ENCODE measurements around the gene LRRC45.

LRRC45 gene

DNA sequence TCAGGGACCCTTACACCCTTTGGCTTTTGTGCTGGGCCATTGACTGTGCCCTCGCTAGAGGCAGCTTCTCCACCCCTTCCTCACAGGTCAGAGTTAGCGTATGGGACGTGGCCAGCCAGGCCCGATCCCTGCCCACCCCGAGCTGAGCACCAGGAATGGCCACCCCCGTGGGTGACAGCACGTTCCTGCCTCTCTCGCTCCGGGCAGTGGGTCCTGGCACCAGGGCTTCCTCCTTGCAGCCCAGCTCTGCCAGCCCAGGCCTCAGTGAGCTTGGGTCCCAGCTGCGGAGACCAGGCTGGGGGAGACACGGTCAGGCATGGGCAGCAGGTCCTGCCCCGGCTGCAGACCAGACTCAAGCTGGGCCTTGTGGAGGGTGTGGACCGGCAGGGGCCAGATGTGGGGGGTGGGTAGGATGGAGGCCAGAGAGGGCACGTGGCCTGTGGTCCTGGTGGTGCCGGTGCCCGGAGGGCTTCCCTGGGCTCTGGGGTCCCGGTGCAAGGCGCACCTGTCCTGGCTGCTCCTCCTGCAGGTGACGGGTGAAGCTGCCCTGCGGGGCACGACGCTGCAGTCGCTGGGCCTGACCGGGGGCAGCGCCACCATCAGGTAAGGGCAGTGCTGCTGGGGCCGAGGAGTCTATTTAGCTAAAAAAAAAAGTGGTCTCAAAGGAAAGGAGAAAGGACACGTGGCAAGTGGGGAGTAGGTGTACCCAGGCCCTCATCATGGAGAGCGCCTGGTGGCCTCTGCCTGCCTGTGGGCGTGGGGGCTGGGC, 27.5 kb upstream of the LRRC45 start:
- TF ChIP-seq, protein P1, sequence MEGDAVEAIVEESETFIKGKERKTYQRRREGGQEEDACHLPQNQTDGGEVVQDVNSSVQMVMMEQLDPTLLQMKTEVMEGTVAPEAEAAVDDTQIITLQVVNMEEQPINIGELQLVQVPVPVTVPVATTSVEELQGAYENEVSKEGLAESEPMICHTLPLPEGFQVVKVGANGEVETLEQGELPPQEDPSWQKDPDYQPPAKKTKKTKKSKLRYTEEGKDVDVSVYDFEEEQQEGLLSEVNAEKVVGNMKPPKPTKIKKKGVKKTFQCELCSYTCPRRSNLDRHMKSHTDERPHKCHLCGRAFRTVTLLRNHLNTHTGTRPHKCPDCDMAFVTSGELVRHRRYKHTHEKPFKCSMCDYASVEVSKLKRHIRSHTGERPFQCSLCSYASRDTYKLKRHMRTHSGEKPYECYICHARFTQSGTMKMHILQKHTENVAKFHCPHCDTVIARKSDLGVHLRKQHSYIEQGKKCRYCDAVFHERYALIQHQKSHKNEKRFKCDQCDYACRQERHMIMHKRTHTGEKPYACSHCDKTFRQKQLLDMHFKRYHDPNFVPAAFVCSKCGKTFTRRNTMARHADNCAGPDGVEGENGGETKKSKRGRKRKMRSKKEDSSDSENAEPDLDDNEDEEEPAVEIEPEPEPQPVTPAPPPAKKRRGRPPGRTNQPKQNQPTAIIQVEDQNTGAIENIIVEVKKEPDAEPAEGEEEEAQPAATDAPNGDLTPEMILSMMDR (IDR thresholded peaks at IDR 0.05; ENCODE audit: borderline replicate concordance, insufficient read depth, low read depth, low read length): no peak
- no peak overlapping the region for H3K4me3 ChIP-seq (ENCODE audit: low read depth, low read length)

DNA sequence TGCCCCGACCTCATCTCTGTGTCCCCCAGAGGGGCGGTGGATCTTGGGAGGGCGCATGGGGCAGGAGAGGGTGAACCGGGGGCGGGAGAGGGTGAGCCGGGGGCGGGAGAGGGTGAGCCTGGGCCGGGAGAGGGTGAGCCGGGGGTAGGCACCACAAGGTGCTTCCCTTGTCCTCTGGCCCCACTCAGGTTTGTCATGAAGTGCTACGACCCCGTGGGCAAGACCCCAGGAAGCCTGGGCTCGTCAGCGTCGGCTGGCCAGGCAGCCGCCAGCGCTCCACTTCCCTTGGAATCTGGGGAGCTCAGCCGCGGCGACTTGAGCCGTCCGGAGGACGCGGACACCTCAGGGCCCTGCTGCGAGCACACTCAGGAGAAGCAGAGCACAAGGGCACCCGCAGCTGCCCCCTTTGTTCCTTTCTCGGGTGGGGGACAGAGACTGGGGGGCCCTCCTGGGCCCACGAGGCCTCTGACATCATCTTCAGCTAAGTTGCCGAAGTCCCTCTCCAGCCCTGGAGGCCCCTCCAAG, 26.8 kb upstream of the LRRC45 start:
- TF ChIP-seq, protein P1 (IDR thresholded peaks at IDR 0.05; ENCODE audit: borderline replicate concordance, insufficient read depth, low read depth, low read length): no peak
- no peak overlapping the region for H3K4me3 ChIP-seq (ENCODE audit: low read depth, low read length)

DNA sequence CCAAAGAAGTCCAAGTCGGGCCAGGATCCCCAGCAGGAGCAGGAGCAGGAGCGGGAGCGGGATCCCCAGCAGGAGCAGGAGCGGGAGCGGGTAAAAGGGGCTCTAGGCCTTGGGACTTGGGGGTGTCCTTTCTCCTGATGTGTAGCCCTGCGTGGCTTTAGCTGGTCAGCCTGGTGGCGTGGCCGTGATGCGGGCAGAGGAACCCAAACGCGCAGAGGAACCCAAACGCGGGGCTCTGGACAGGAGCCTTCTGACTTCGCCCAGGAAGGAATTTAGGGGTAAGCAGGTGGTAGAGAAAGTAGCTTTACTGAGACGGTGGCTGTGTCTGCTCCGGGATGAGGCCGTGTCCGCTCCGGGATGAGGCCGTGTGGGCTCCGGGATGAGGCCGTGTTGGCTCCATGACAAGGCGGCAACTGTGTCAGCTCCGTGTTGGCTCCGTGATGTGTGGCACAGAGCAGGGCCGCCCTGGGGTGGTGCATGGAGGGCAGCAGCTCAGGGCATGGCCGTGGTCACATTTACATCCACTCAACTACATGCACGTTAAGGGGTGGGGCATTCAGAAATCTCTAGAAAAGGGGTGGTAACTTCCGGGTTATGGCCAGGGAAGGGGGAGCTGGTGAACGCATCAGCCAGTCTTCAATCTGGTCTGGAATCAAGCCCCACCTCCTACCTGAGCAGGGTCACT, 26.2 kb upstream of the LRRC45 start:
- H3K4me3 ChIP-seq (ENCODE audit: low read depth, low read length): no peak overlapping the region
- TF ChIP-seq, protein P1 (IDR thresholded peaks at IDR 0.05; ENCODE audit: borderline replicate concordance, insufficient read depth, low read depth, low read length): no peak

DNA sequence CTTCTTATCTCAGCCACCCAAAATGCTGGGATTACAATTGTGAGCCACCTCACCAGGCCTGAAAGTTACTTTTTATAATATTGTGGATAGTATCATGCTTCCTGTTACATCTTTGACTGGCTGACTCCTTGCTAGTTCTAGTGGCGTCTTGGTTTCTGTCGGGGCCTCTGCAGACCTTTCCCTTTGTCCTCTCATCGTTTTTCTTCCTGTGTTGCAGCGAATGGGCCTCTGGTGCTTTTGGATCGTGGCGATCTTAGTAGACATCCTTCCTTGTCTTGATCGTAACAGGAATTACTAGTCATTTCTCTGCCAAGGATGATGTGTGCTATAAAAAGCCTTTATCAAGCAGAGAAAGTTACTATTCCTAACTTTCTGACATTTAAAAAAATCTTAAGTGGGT, 24.9 kb upstream of the LRRC45 start:
- H3K4me3 ChIP-seq (ENCODE audit: low read depth, low read length): no peak overlapping the region
- TF ChIP-seq, protein P1 (IDR thresholded peaks at IDR 0.05; ENCODE audit: borderline replicate concordance, insufficient read depth, low read depth, low read length): no peak

DNA sequence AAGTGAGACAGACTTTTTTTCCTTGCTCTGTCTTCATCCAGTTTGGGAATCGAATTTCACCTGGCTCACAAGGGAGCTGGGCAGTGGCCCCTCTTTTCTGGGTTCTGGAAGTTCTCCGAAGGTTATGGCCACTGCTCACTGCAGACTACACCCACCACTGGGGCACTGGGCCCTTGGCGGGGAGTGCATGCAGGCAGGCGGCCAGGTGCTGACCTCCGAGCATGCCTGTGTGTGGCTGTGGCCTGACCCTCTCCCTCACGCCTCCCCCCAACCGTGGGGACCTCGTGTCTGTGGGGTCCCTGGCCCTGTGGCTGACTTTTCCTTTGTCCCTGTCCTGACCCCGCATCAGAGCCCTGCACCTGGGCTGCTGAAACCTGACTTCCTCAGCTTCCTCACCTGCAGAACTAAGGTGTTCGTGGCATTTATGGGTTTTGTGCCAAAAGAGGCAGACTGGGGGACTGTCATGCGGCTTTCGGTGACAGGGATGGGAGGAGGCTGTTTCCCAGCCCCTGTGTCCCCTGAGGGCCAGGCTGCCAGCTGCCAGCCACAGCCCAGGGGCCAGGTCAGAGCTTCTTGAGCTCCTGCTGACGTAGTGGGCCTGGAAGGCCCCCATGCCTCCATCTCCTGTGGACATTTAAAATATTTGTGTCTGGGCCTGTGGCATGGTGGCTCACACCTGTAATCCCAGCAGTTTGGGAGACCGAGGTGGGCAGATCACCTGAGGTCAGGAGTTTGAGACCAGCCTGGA, 24.2 kb upstream of the LRRC45 start:
- H3K4me3 ChIP-seq (ENCODE audit: low read depth, low read length): no peak overlapping the region
- TF ChIP-seq, protein P1 (IDR thresholded peaks at IDR 0.05; ENCODE audit: borderline replicate concordance, insufficient read depth, low read depth, low read length): no peak

DNA sequence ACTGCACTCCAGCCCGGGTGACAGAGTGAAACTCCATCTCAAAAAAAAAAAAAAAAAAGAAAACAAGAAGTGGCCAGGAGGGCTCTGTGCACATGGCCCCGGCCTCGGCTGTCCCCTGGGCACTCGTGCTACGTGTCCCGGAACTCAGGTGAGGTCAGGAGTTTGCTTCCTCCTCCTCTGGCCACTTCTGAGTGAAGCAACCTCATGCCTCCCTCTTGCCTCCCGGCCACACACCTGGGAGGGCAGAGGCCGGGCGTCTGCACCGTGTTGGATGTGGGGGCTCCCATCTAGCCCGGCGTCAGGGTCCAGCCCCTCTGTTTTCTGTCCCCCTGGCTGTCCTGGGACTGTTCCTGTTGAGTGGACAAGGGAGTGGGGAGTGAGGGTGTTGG, 23.5 kb upstream of the LRRC45 start:
- H3K4me3 ChIP-seq (ENCODE audit: low read depth, low read length): no peak overlapping the region
- TF ChIP-seq, protein P1 (IDR thresholded peaks at IDR 0.05; ENCODE audit: borderline replicate concordance, insufficient read depth, low read depth, low read length): no peak

Data from GM12875 (cell line).